ENCODE results near the gene BRD7.

BRD7 gene

GRCh38 chr16:50288920-50289319, 79.9 kb downstream of the BRD7 start:
- DNase-seq = no peak

GRCh38 chr16:50288026-50288425, 80.8 kb downstream of the BRD7 start:
- no peak for DNase-seq

GRCh38 chr16:50286681-50287080, 82.1 kb downstream of the BRD7 start:
- DNase-seq = no peak

GRCh38 chr16:50285406-50286003, 83.3 kb downstream of the BRD7 start:
- no peak for DNase-seq

GRCh38 chr16:50284131-50284911, 84.5 kb downstream of the BRD7 start:
- no peak for DNase-seq

GRCh38 chr16:50282955-50283631, 85.7 kb downstream of the BRD7 start:
- no peak for DNase-seq

GRCh38 chr16:50282010-50282538, 86.7 kb downstream of the BRD7 start:
- no peak for DNase-seq

- DNase-seq = no peak
Observed at GRCh38 chr16:50281391-50282009, 87.3 kb downstream of the BRD7 start.

GRCh38 chr16:50280932-50281331, 87.9 kb downstream of the BRD7 start:
- DNase-seq = no peak

GRCh38 chr16:50279504-50279865, 89.3 kb downstream of the BRD7 start:
- DNase-seq = no peak

GRCh38 chr16:50278251-50278650, 90.5 kb downstream of the BRD7 start:
- DNase-seq = no peak

- DNase-seq = no peak
Observed at GRCh38 chr16:50276801-50277555, 91.8 kb downstream of the BRD7 start.

GRCh38 chr16:50276326-50276640, 92.5 kb downstream of the BRD7 start:
- DNase-seq = no peak

- DNase-seq = no peak
Observed at GRCh38 chr16:50275428-50276325, 93.1 kb downstream of the BRD7 start.

GRCh38 chr16:50275098-50275415, 93.7 kb downstream of the BRD7 start:
- DNase-seq = no peak

GRCh38 chr16:50274326-50275097, 94.3 kb downstream of the BRD7 start:
- DNase-seq = no peak

- no peak for DNase-seq
Observed at GRCh38 chr16:50273888-50274325, 94.9 kb downstream of the BRD7 start.

- no peak for DNase-seq
Observed at GRCh38 chr16:50273382-50273690, 95.5 kb downstream of the BRD7 start.

GRCh38 chr16:50272687-50273381, 96.0 kb downstream of the BRD7 start:
- DNase-seq = no peak

- no peak for DNase-seq
Observed at GRCh38 chr16:50272111-50272571, 96.6 kb downstream of the BRD7 start.
